LNCaP clone FGC (cell line): Measurements from ENCODE around the gene PATZ1.
"Not testable (repeated sequence)": the region's sequence is repeated elsewhere in the genome, so short reads cannot be mapped to it uniquely, and the experiment has no call there.

ENCODE experiments used
- DNase-seq: peaks from one replicate; pipeline ENCODE4 v3.0.0-alpha.2; 2011; ENCODE audit warnings: low read depth
- H3K4me3 ChIP-seq: 2 replicates; pipeline ENCODE4 v1.5.1; 2011; ENCODE audit warnings: mild to moderate bottlenecking, low read depth, low read length, control low read depth
- CTCF ChIP-seq: IDR thresholded peaks from 2 replicates; pipeline ENCODE4 v1.5.1; 2012; ENCODE audit warnings: mild to moderate bottlenecking; ENCODE audit not compliant: control insufficient read depth, insufficient read depth; ENCODE audit errors: extremely low read depth

PATZ1 gene

GRCh38 chr22:31346255-31346732, at the start of gene PATZ1:
PATZ1 (minus strand) TSS chr22:31346346; CDS start chr22:31345602, 744 bp downstream.
- H3K4me3 ChIP-seq = peak within 1 kb of the TSS; percentile 59
- no peak for TF ChIP-seq CTCF
- DNase-seq = no peak

- no peak for DNase-seq
- TF ChIP-seq CTCF = no peak
- H3K4me3 ChIP-seq = no peak overlapping the region
These were observed 48.2 kb upstream of the PATZ1 start for GRCh38 chr22:31394326-31394725.

- H3K4me3 ChIP-seq = no peak overlapping the region
- no peak for TF ChIP-seq CTCF
- no peak for DNase-seq
These were observed 47.7 kb upstream of the PATZ1 start for GRCh38 chr22:31393893-31394292.

- H3K4me3 ChIP-seq, DNase-seq: not testable (repeated sequence)
These were observed 32.5 kb upstream of the PATZ1 start for GRCh38 chr22:31378651-31379050.

- no peak for DNase-seq
- H3K4me3 ChIP-seq = no peak overlapping the region
- TF ChIP-seq CTCF = no peak
These were observed 32.0 kb upstream of the PATZ1 start for GRCh38 chr22:31378123-31378522.

GRCh38 chr22:31377612-31378011, 31.5 kb upstream of the PATZ1 start:
- no peak for DNase-seq
- H3K4me3 ChIP-seq = no peak overlapping the region
- no peak for TF ChIP-seq CTCF

- H3K4me3 ChIP-seq = no peak overlapping the region
- no peak for TF ChIP-seq CTCF
- DNase-seq = no peak
These were observed 21.3 kb upstream of the PATZ1 start for GRCh38 chr22:31367426-31367825.

GRCh38 chr22:31363885-31364465, 17.8 kb upstream of the PATZ1 start:
- H3K4me3 ChIP-seq = no peak overlapping the region
- no peak for TF ChIP-seq CTCF
- no peak for DNase-seq
